ENCODE data around the gene AMZ1.

The AMZ1 gene

DNA sequence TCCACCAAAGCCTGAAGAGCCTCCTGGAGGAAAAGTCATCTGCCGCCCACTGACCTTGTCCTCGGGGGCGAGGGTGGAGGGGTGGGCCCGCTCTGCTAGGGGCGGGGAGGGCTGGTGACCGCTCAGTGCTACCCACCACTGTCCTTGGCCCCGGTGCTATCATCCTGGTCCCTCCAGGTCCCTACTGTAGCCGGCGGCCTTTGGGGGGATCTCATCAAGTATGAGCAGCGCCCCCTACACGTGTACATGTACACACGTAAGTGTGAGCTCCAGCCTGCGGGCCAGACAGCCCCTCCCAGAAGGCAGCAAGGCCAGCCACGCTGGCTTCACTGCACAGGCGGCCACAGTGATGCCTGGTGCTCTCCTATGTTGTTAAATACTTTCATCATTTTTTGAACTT, 36.7 kb upstream of the AMZ1 start:
- no peak overlapping the region for H3K27ac ChIP-seq (ENCODE audit: low read depth, low read length)
- no peaks in the 10 kb centered on the region for H3K9me3 ChIP-seq (ENCODE audit: control insufficient read depth in 5 of 5, low read length in 5 of 5)
- H3K27me3 ChIP-seq (ENCODE audit: control insufficient read depth in 5 of 5, insufficient read depth in 4 of 5, low read length in 5 of 5), result no peaks in the 10 kb centered on the region
- H3K36me3 ChIP-seq (ENCODE audit: control insufficient read depth in 5 of 5, insufficient read depth in 5 of 5, low read length in 5 of 5), result peaks cover 0 to 67% (median 35%) of the 10 kb centered on the region in 5 donors
- no peak overlapping the region for H3K4me3 ChIP-seq (ENCODE audit: low read depth in 1 of 5, low read length in 5 of 5)
- H3K9ac ChIP-seq (ENCODE audit: low read length in 5 of 5), result no peak overlapping the region
- H3K4me1 ChIP-seq (ENCODE audit: control insufficient read depth in 5 of 5, insufficient read depth in 5 of 5, low read length in 5 of 5), result no peaks in the 10 kb centered on the region

- H3K36me3 ChIP-seq (ENCODE audit: control insufficient read depth in 5 of 5, insufficient read depth in 5 of 5, low read length in 5 of 5), result peaks cover 0 to 73% (median 41%) of the 10 kb centered on the region in 5 donors
- H3K27ac ChIP-seq (ENCODE audit: low read depth, low read length), result no peak overlapping the region
- H3K27me3 ChIP-seq (ENCODE audit: control insufficient read depth in 5 of 5, insufficient read depth in 4 of 5, low read length in 5 of 5), result no peaks in the 10 kb centered on the region
- no peaks in the 10 kb centered on the region for H3K9me3 ChIP-seq (ENCODE audit: control insufficient read depth in 5 of 5, low read length in 5 of 5)
- no peak overlapping the region for H3K9ac ChIP-seq (ENCODE audit: low read length in 5 of 5)
- H3K4me3 ChIP-seq (ENCODE audit: low read depth in 1 of 5, low read length in 5 of 5), result no peak overlapping the region
- no peaks in the 10 kb centered on the region for H3K4me1 ChIP-seq (ENCODE audit: control insufficient read depth in 5 of 5, insufficient read depth in 5 of 5, low read length in 5 of 5)
These were observed 35.9 kb upstream of the AMZ1 start for GRCh38 chr7:2651847-2652735.

GRCh38 chr7:2652736-2653060, 35.3 kb upstream of the AMZ1 start:
- no peak overlapping the region for H3K4me3 ChIP-seq (ENCODE audit: low read depth in 1 of 5, low read length in 5 of 5)
- no peak overlapping the region for H3K9ac ChIP-seq (ENCODE audit: low read length in 5 of 5)
- no peaks in the 10 kb centered on the region for H3K4me1 ChIP-seq (ENCODE audit: control insufficient read depth in 5 of 5, insufficient read depth in 5 of 5, low read length in 5 of 5)
- H3K9me3 ChIP-seq (ENCODE audit: control insufficient read depth in 5 of 5, low read length in 5 of 5), result no peaks in the 10 kb centered on the region
- no peaks in the 10 kb centered on the region for H3K27me3 ChIP-seq (ENCODE audit: control insufficient read depth in 5 of 5, insufficient read depth in 4 of 5, low read length in 5 of 5)
- H3K27ac ChIP-seq (ENCODE audit: low read depth, low read length), result no peak overlapping the region
- peaks cover 0 to 73% (median 37%) of the 10 kb centered on the region in 5 donors for H3K36me3 ChIP-seq (ENCODE audit: control insufficient read depth in 5 of 5, insufficient read depth in 5 of 5, low read length in 5 of 5)

DNA sequence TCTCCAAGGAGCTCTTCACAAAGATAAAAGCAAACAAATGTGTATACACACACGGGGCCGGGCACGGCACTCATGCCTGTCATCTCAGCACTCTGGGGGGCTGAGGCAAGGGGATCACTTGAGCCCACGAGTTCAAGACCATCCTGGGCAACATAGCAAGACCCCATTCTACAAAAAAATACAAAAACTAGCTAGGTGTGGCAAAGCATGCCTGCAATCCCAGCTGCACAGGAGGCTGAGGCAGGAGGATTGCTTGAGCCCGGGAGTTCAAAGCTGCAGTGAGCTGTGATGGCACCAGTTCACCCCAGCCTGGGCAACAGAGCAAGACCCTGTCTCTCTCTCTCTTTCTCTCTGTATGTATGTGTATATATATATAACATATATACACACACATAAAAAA, 33.9 kb upstream of the AMZ1 start:
- H3K27ac ChIP-seq (ENCODE audit: low read depth, low read length), result no peak overlapping the region
- H3K36me3 ChIP-seq (ENCODE audit: control insufficient read depth in 5 of 5, insufficient read depth in 5 of 5, low read length in 5 of 5), result peaks cover 0 to 75% (median 40%) of the 10 kb centered on the region in 5 donors
- no peaks in the 10 kb centered on the region for H3K4me1 ChIP-seq (ENCODE audit: control insufficient read depth in 5 of 5, insufficient read depth in 5 of 5, low read length in 5 of 5)
- H3K27me3 ChIP-seq (ENCODE audit: control insufficient read depth in 5 of 5, insufficient read depth in 4 of 5, low read length in 5 of 5), result no peaks in the 10 kb centered on the region
- H3K9me3 ChIP-seq (ENCODE audit: control insufficient read depth in 5 of 5, low read length in 5 of 5), result no peaks in the 10 kb centered on the region
- no peak overlapping the region for H3K4me3 ChIP-seq (ENCODE audit: low read depth in 1 of 5, low read length in 5 of 5)
- H3K9ac ChIP-seq (ENCODE audit: low read length in 5 of 5), result no peak overlapping the region

- H3K9me3 ChIP-seq (ENCODE audit: control insufficient read depth in 5 of 5, low read length in 5 of 5), result no peaks in the 10 kb centered on the region
- H3K4me3 ChIP-seq (ENCODE audit: low read depth in 1 of 5, low read length in 5 of 5), result no peak overlapping the region
- H3K4me1 ChIP-seq (ENCODE audit: control insufficient read depth in 5 of 5, insufficient read depth in 5 of 5, low read length in 5 of 5), result no peaks in the 10 kb centered on the region
- H3K9ac ChIP-seq (ENCODE audit: low read length in 5 of 5), result no peak overlapping the region
- H3K27ac ChIP-seq (ENCODE audit: low read depth, low read length), result no peak overlapping the region
- no peaks in the 10 kb centered on the region for H3K27me3 ChIP-seq (ENCODE audit: control insufficient read depth in 5 of 5, insufficient read depth in 4 of 5, low read length in 5 of 5)
- H3K36me3 ChIP-seq (ENCODE audit: control insufficient read depth in 5 of 5, insufficient read depth in 5 of 5, low read length in 5 of 5), result peaks cover 0 to 76% (median 31%) of the 10 kb centered on the region in 5 donors
These were observed 32.0 kb upstream of the AMZ1 start for GRCh38 chr7:2655870-2656614.

DNA sequence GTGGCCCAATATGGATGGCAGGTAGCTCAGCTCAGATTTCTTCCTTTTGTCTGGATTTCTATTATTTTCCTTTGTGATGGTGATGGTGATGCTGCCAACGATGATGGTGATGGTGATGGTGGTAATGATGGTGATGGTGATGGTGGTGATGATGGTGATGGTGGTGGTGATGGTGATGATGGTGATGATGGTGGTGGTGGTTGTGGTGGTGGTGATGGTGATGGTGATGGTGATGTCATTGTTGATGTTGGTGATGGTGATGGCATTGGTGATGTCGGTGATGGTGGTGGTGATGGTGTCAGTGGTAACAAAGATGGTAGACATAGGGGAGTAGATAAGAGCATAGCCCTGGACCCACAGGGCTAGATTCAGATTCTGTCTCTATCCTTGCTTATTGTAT, 30.8 kb upstream of the AMZ1 start:
- no peak overlapping the region for H3K4me3 ChIP-seq (ENCODE audit: low read depth in 1 of 5, low read length in 5 of 5)
- no peaks in the 10 kb centered on the region for H3K4me1 ChIP-seq (ENCODE audit: control insufficient read depth in 5 of 5, insufficient read depth in 5 of 5, low read length in 5 of 5)
- no peak overlapping the region for H3K9ac ChIP-seq (ENCODE audit: low read length in 5 of 5)
- no peaks in the 10 kb centered on the region for H3K27me3 ChIP-seq (ENCODE audit: control insufficient read depth in 5 of 5, insufficient read depth in 4 of 5, low read length in 5 of 5)
- H3K36me3 ChIP-seq (ENCODE audit: control insufficient read depth in 5 of 5, insufficient read depth in 5 of 5, low read length in 5 of 5), result peaks cover 0 to 78% (median 32%) of the 10 kb centered on the region in 5 donors
- H3K9me3 ChIP-seq (ENCODE audit: control insufficient read depth in 5 of 5, low read length in 5 of 5), result no peaks in the 10 kb centered on the region
- H3K27ac ChIP-seq (ENCODE audit: low read depth, low read length), result no peak overlapping the region

- Histone ChIP-seq H3K36me3 (ENCODE audit: control insufficient read depth in 5 of 5, insufficient read depth in 5 of 5, low read length in 5 of 5) (peaks cover 0 to 74% (median 30%) of the 10 kb centered on the region in 5 donors), H3K4me3 (ENCODE audit: low read depth in 1 of 5, low read length in 5 of 5) (no peak overlapping the region), H3K4me1 (ENCODE audit: control insufficient read depth in 5 of 5, insufficient read depth in 5 of 5, low read length in 5 of 5) (peaks cover 0 to 7% (median 5%) of the 10 kb centered on the region in 5 donors), H3K27me3 (ENCODE audit: control insufficient read depth in 5 of 5, insufficient read depth in 4 of 5, low read length in 5 of 5) (no peaks in the 10 kb centered on the region), H3K9me3 (ENCODE audit: control insufficient read depth in 5 of 5, low read length in 5 of 5) (no peaks in the 10 kb centered on the region), H3K9ac (ENCODE audit: low read length in 5 of 5) (no peak overlapping the region), H3K27ac (ENCODE audit: low read depth, low read length) (no peak overlapping the region)
These were observed 29.9 kb upstream of the AMZ1 start for GRCh38 chr7:2657920-2658671.

- peaks cover 0 to 72% (median 30%) of the 10 kb centered on the region in 5 donors for H3K36me3 ChIP-seq (ENCODE audit: control insufficient read depth in 5 of 5, insufficient read depth in 5 of 5, low read length in 5 of 5)
These were observed 29.1 kb upstream of the AMZ1 start for GRCh38 chr7:2658941-2659340.

GRCh38 chr7:2659556-2660358, 28.2 kb upstream of the AMZ1 start:
- peaks cover 2 to 16% (median 14%) of the 10 kb centered on the region in 5 donors for H3K4me1 ChIP-seq (ENCODE audit: control insufficient read depth in 5 of 5, insufficient read depth in 5 of 5, low read length in 5 of 5)
- H3K4me3 ChIP-seq (ENCODE audit: low read depth in 1 of 5, low read length in 5 of 5), result no peak overlapping the region
- peaks cover 0 to 69% (median 30%) of the 10 kb centered on the region in 5 donors for H3K36me3 ChIP-seq (ENCODE audit: control insufficient read depth in 5 of 5, insufficient read depth in 5 of 5, low read length in 5 of 5)
- no peak overlapping the region for H3K9ac ChIP-seq (ENCODE audit: low read length in 5 of 5)
- no peaks in the 10 kb centered on the region for H3K27me3 ChIP-seq (ENCODE audit: control insufficient read depth in 5 of 5, insufficient read depth in 4 of 5, low read length in 5 of 5)
- no peak overlapping the region for H3K27ac ChIP-seq (ENCODE audit: low read depth, low read length)
- H3K9me3 ChIP-seq (ENCODE audit: control insufficient read depth in 5 of 5, low read length in 5 of 5), result no peaks in the 10 kb centered on the region

More at GRCh38 chr7:2658941-2659340, 29.1 kb upstream of the AMZ1 start:
- Histone ChIP-seq H3K9ac (ENCODE audit: low read length in 5 of 5) (no peak overlapping the region), H3K4me1 (ENCODE audit: control insufficient read depth in 5 of 5, insufficient read depth in 5 of 5, low read length in 5 of 5) (peaks cover 2 to 15% (median 14%) of the 10 kb centered on the region in 5 donors), H3K4me3 (ENCODE audit: low read depth in 1 of 5, low read length in 5 of 5) (no peak overlapping the region), H3K27me3 (ENCODE audit: control insufficient read depth in 5 of 5, insufficient read depth in 4 of 5, low read length in 5 of 5) (no peaks in the 10 kb centered on the region), H3K9me3 (ENCODE audit: control insufficient read depth in 5 of 5, low read length in 5 of 5) (no peaks in the 10 kb centered on the region), H3K27ac (ENCODE audit: low read depth, low read length) (no peak overlapping the region)
